Progenitor cell of endocrine pancreas (in vitro differentiated cells): ENCODE results near the gene THBD. TPM values are rescaled to one million over a fixed set of nuclear protein-coding genes. Genes with fewer than 3 reads are reported as not detected.

Experiments
- DNase-seq: peaks from one replicate; pipeline ENCODE4 v3.0.0; 2021; ENCODE audit warnings: low spot score; ENCODE audit not compliant: unreplicated experiment
- H3K27ac Mint-ChIP-seq: 2 replicates; pipeline ENCODE4 v1.8.0; 2021; ENCODE audit warnings: mild to moderate bottlenecking, moderate library complexity, mixed read lengths
- H3K27me3 Mint-ChIP-seq: 2 replicates; pipeline ENCODE4 v1.8.0; 2021; ENCODE audit warnings: mixed read lengths
- H3K36me3 Mint-ChIP-seq: 2 replicates; pipeline ENCODE4 v1.8.0; 2022; ENCODE audit warnings: mixed read lengths; ENCODE audit not compliant: insufficient read depth
- H3K4me1 Mint-ChIP-seq: 2 replicates; pipeline ENCODE4 v1.8.0; 2021; ENCODE audit warnings: low read depth, mixed read lengths
- H3K4me3 Mint-ChIP-seq: 2 replicates; pipeline ENCODE4 v1.8.0; 2021; ENCODE audit warnings: low read depth, mild to moderate bottlenecking, moderate library complexity, mixed read lengths
- H3K9me3 Mint-ChIP-seq: 2 replicates; pipeline ENCODE4 v1.8.0; 2021; ENCODE audit warnings: low read depth, mixed read lengths
- CTCF ChIP-seq: fragments of 200-600 bp; sonication (generic); IDR thresholded peaks from one replicate; pipeline ENCODE4 v1.5.0; 2021; ENCODE audit warnings: antibody characterized with exemption, mild to moderate bottlenecking; ENCODE audit not compliant: unreplicated experiment
- total RNA-seq: library from RNA; stranded (reverse); gene quantifications from 2 replicates; pipeline ENCODE4 v1.2.1, GENCODE V29; 2021

The THBD gene
- total RNA-seq, 1 donor from 2014 or later, result 0.19 TPM

GRCh38 chr20:23084282-23084844 lies 34.9 kb upstream of the THBD start:
- Mint-ChIP-seq H3K36me3 (no peaks in the 10 kb centered on the region), H3K27me3 (peaks cover 62% of the 10 kb centered on the region), H3K9me3 (no peaks in the 10 kb centered on the region), H3K4me3 (no peak overlapping the region), H3K4me1 (peaks cover 11% of the 10 kb centered on the region), H3K27ac (no peak overlapping the region)
- DNase-seq, result no peak
- TF ChIP-seq CTCF, result no peak

- no peak for TF ChIP-seq CTCF
- Mint-ChIP-seq H3K4me1 (peaks cover 15% of the 10 kb centered on the region), H3K36me3 (no peaks in the 10 kb centered on the region), H3K9me3 (no peaks in the 10 kb centered on the region), H3K27me3 (peaks cover 59% of the 10 kb centered on the region), H3K4me3 (no peak overlapping the region), H3K27ac (no peak overlapping the region)
- no peak for DNase-seq
These were observed 34.2 kb upstream of the THBD start for GRCh38 chr20:23083553-23084220.

GRCh38 chr20:23082846-23083552 lies 33.5 kb upstream of the THBD start:
- no peaks in the 10 kb centered on the region for H3K36me3 Mint-ChIP-seq
- peaks cover 54% of the 10 kb centered on the region for H3K27me3 Mint-ChIP-seq
- H3K4me1 Mint-ChIP-seq, result peaks cover 17% of the 10 kb centered on the region
- H3K4me3 Mint-ChIP-seq, result no peak overlapping the region
- no peak for DNase-seq
- no peak overlapping the region for H3K27ac Mint-ChIP-seq
- no peak for TF ChIP-seq CTCF
- H3K9me3 Mint-ChIP-seq, result no peaks in the 10 kb centered on the region

- H3K4me1 Mint-ChIP-seq, result peaks cover 23% of the 10 kb centered on the region
- no peak for DNase-seq
- no peak for TF ChIP-seq CTCF
- H3K4me3 Mint-ChIP-seq, result no peak overlapping the region
- no peaks in the 10 kb centered on the region for H3K9me3 Mint-ChIP-seq
- H3K27me3 Mint-ChIP-seq, result peaks cover 47% of the 10 kb centered on the region
- H3K27ac Mint-ChIP-seq, result no peak overlapping the region
- no peaks in the 10 kb centered on the region for H3K36me3 Mint-ChIP-seq
These were observed 31.9 kb upstream of the THBD start for GRCh38 chr20:23081263-23081819.

GRCh38 chr20:23080521-23080920 lies 31.0 kb upstream of the THBD start:
- H3K27ac Mint-ChIP-seq, result no peak overlapping the region
- DNase-seq, result no peak
- H3K27me3 Mint-ChIP-seq, result peaks cover 48% of the 10 kb centered on the region
- TF ChIP-seq CTCF, result no peak
- H3K9me3 Mint-ChIP-seq, result no peaks in the 10 kb centered on the region
- H3K4me1 Mint-ChIP-seq, result peaks cover 23% of the 10 kb centered on the region
- no peak overlapping the region for H3K4me3 Mint-ChIP-seq
- H3K36me3 Mint-ChIP-seq, result no peaks in the 10 kb centered on the region
